Neural cell (in vitro differentiated cells): ENCODE measurements around the gene MYO9A. TPM values are rescaled to one million over a fixed set of nuclear protein-coding genes. Genes with fewer than 3 reads are reported as not detected.

Source experiments
- H2AFZ ChIP-seq: fragments of 200-600, 300-800 bp; sonication (generic), shearing (Covaris generic); 2 replicates; pipeline ENCODE4 v1.6.0; 2014; ENCODE audit warnings: low read depth, mild to moderate bottlenecking, antibody characterized with exemption, low read length, moderate library complexity
- H3F3A ChIP-seq: fragments of 200-600 bp; shearing (Covaris generic); 2 replicates; pipeline ENCODE4 v1.6.1; 2016; ENCODE audit warnings: mild to moderate bottlenecking, moderate library complexity, mixed read lengths, antibody characterized with exemption, low read length; ENCODE audit not compliant: insufficient read depth, poor library complexity, severe bottlenecking
- H3K27ac ChIP-seq: fragments of 200-600, 300-800 bp; sonication (generic), shearing (Covaris generic); 2 replicates; pipeline ENCODE4 v1.5.1; 2014; ENCODE audit warnings: mild to moderate bottlenecking, low read length, moderate library complexity
- H3K27me3 ChIP-seq: fragments of 300-800, 200-600 bp; sonication (generic), shearing (Covaris generic); 2 replicates; pipeline ENCODE4 v1.6.0; 2014; ENCODE audit warnings: mild to moderate bottlenecking, low read depth, low read length, moderate library complexity; ENCODE audit not compliant: insufficient read depth
- H3K36me3 ChIP-seq: fragments of 300-800, 200-600 bp; sonication (generic), shearing (Covaris generic); 2 replicates; pipeline ENCODE4 v1.5.1; 2014; ENCODE audit warnings: mild to moderate bottlenecking, antibody characterized with exemption, low read length, moderate library complexity; ENCODE audit not compliant: insufficient read depth
- H3K4me2 ChIP-seq: fragments of 300-800, 200-600 bp; sonication (generic), shearing (Covaris generic); 2 replicates; pipeline ENCODE4 v1.6.0; 2014; ENCODE audit warnings: mild to moderate bottlenecking, low read length
- H3K4me3 ChIP-seq: fragments of 300-800, 200-600 bp; sonication (generic), shearing (Covaris generic); 2 replicates; pipeline ENCODE4 v1.5.1; 2014; ENCODE audit warnings: mild to moderate bottlenecking, low read length, moderate library complexity
- H3K79me2 ChIP-seq: fragments of 200-600 bp; shearing (Covaris generic); replicated peaks from 2 replicates; pipeline ENCODE4 v1.6.0; 2014; ENCODE audit warnings: mild to moderate bottlenecking, low read length, moderate library complexity; ENCODE audit not compliant: insufficient read depth
- H3K9ac ChIP-seq: fragments of 300-800, 200-600 bp; sonication (generic), shearing (Covaris generic); 2 replicates; pipeline ENCODE4 v1.6.1; 2016; ENCODE audit warnings: mild to moderate bottlenecking, low read length, mixed read lengths
- H3K9me2 ChIP-seq: fragments of 200-600 bp; shearing (Covaris generic); 2 replicates; pipeline ENCODE4 v1.6.1; 2016; ENCODE audit warnings: mild to moderate bottlenecking, low read length, mixed read lengths; ENCODE audit not compliant: insufficient read depth
- H3K9me3 ChIP-seq: fragments of 200-600, 300-800 bp; sonication (generic), shearing (Covaris generic); 2 replicates; pipeline ENCODE4 v1.6.1; 2016; ENCODE audit warnings: mild to moderate bottlenecking, mixed run types, low read length, moderate library complexity, mixed read lengths
- H4K20me1 ChIP-seq: fragments of 200-600 bp; shearing (Covaris generic); 2 replicates; pipeline ENCODE4 v1.6.1; 2016; ENCODE audit warnings: mild to moderate bottlenecking, mixed run types; ENCODE audit not compliant: insufficient read depth
- EP300 ChIP-seq: fragments of 450-650 bp; conservative IDR thresholded peaks from 2 replicates; pipeline ENCODE4 v1.6.1; 2014; ENCODE audit warnings: antibody characterized with exemption, mild to moderate bottlenecking, moderate library complexity; ENCODE audit not compliant: poor library complexity, severe bottlenecking
- EZH2 ChIP-seq: fragments of 200-600, 300-800 bp; shearing (Covaris generic), sonication (generic); IDR thresholded peaks from 2 replicates; pipeline ENCODE4 v1.6.1; 2014; ENCODE audit warnings: antibody characterized with exemption, low read length, borderline replicate concordance, mild to moderate bottlenecking; ENCODE audit not compliant: insufficient read depth, poor library complexity, severe bottlenecking
- MXI1 ChIP-seq: fragments of 450-650 bp; conservative IDR thresholded peaks from 2 replicates; pipeline ENCODE4 v1.6.1; 2014; ENCODE audit warnings: antibody characterized with exemption, mild to moderate bottlenecking; ENCODE audit not compliant: poor library complexity, severe bottlenecking
- POLR2AphosphoS5 ChIP-seq: IDR thresholded peaks from 2 replicates; pipeline ENCODE4 v1.6.1; 2012
- RAD21 ChIP-seq: fragments of 450-650 bp; conservative IDR thresholded peaks from 2 replicates; pipeline ENCODE4 v1.6.1; 2014; ENCODE audit warnings: antibody characterized with exemption, mild to moderate bottlenecking, moderate library complexity
- SMC3 ChIP-seq: fragments of 450-650 bp; conservative IDR thresholded peaks from 2 replicates; pipeline ENCODE4 v1.6.1; 2014; ENCODE audit warnings: antibody characterized with exemption, mild to moderate bottlenecking, moderate library complexity; ENCODE audit not compliant: poor library complexity
- TAF1 ChIP-seq: IDR thresholded peaks from 2 replicates; pipeline ENCODE4 v1.6.1; 2012; ENCODE audit warnings: low read depth
- polyA plus RNA-seq: library from polyadenylated mRNA; depleted of rRNA; stranded (reverse); fragments of >200 nt; gene quantifications from 2 replicates; pipeline ENCODE4 v1.2.3, GENCODE V29; 2014
- TF ChIP-seq, protein P1 (sequence below): fragments of 450-650 bp; IDR thresholded peaks from 2 replicates; pipeline ENCODE4 v1.5.1; 2014; ENCODE audit warnings: antibody characterized with exemption, mild to moderate bottlenecking, moderate library complexity; ENCODE audit not compliant: poor library complexity, severe bottlenecking
- TF ChIP-seq, protein P2 (sequence below): IDR thresholded peaks from 2 replicates; pipeline ENCODE4 v1.6.1; 2012; ENCODE audit warnings: borderline replicate concordance

The MYO9A gene
- polyA plus RNA-seq, 1 donor from 2014 or later, result 22.7 TPM

- Histone ChIP-seq H3K4me2 (no peak overlapping the region), H3K9me3 (no peaks in the 10 kb centered on the region), H2AFZ (no peak overlapping the region), H3K4me3 (no peak overlapping the region), H3K9me2 (no peaks in the 10 kb centered on the region), H3K79me2 (no peaks in the 10 kb centered on the region), H3K9ac (peak overlapping the region; percentile 3), H3K27me3 (no peaks in the 10 kb centered on the region), H3K36me3 (no peaks in the 10 kb centered on the region), H3F3A (no peaks in the 10 kb centered on the region), H4K20me1 (no peaks in the 10 kb centered on the region), H3K27ac (no peak overlapping the region)
- TF ChIP-seq SMC3 (peak; percentile 87), POLR2AphosphoS5 (no peak), RAD21 (peak; percentile 94)
- TF ChIP-seq, protein P1, sequence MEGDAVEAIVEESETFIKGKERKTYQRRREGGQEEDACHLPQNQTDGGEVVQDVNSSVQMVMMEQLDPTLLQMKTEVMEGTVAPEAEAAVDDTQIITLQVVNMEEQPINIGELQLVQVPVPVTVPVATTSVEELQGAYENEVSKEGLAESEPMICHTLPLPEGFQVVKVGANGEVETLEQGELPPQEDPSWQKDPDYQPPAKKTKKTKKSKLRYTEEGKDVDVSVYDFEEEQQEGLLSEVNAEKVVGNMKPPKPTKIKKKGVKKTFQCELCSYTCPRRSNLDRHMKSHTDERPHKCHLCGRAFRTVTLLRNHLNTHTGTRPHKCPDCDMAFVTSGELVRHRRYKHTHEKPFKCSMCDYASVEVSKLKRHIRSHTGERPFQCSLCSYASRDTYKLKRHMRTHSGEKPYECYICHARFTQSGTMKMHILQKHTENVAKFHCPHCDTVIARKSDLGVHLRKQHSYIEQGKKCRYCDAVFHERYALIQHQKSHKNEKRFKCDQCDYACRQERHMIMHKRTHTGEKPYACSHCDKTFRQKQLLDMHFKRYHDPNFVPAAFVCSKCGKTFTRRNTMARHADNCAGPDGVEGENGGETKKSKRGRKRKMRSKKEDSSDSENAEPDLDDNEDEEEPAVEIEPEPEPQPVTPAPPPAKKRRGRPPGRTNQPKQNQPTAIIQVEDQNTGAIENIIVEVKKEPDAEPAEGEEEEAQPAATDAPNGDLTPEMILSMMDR, result peak; percentile 91
- TF ChIP-seq, protein P2, sequence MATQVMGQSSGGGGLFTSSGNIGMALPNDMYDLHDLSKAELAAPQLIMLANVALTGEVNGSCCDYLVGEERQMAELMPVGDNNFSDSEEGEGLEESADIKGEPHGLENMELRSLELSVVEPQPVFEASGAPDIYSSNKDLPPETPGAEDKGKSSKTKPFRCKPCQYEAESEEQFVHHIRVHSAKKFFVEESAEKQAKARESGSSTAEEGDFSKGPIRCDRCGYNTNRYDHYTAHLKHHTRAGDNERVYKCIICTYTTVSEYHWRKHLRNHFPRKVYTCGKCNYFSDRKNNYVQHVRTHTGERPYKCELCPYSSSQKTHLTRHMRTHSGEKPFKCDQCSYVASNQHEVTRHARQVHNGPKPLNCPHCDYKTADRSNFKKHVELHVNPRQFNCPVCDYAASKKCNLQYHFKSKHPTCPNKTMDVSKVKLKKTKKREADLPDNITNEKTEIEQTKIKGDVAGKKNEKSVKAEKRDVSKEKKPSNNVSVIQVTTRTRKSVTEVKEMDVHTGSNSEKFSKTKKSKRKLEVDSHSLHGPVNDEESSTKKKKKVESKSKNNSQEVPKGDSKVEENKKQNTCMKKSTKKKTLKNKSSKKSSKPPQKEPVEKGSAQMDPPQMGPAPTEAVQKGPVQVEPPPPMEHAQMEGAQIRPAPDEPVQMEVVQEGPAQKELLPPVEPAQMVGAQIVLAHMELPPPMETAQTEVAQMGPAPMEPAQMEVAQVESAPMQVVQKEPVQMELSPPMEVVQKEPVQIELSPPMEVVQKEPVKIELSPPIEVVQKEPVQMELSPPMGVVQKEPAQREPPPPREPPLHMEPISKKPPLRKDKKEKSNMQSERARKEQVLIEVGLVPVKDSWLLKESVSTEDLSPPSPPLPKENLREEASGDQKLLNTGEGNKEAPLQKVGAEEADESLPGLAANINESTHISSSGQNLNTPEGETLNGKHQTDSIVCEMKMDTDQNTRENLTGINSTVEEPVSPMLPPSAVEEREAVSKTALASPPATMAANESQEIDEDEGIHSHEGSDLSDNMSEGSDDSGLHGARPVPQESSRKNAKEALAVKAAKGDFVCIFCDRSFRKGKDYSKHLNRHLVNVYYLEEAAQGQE, result no peak
Measured at GRCh38 chr15:72155635-72156616, 38.0 kb upstream of the MYO9A start.

- Histone ChIP-seq H3F3A (no peaks in the 10 kb centered on the region), H3K79me2 (no peaks in the 10 kb centered on the region), H3K9me3 (no peaks in the 10 kb centered on the region), H3K4me3 (no peak overlapping the region), H3K9me2 (no peaks in the 10 kb centered on the region), H3K27ac (no peak overlapping the region), H3K27me3 (no peaks in the 10 kb centered on the region), H3K36me3 (no peaks in the 10 kb centered on the region), H2AFZ (no peak overlapping the region), H3K9ac (peak overlapping the region; percentile 3), H4K20me1 (no peaks in the 10 kb centered on the region), H3K4me2 (no peak overlapping the region)
- no peak for TF ChIP-seq EP300
- TF ChIP-seq RAD21, result no peak
- TF ChIP-seq, protein P1, result no peak
- TF ChIP-seq, protein P2, result no peak
- TF ChIP-seq TAF1, result no peak
- no peak for TF ChIP-seq EZH2
- no peak for TF ChIP-seq POLR2AphosphoS5
- no peak for TF ChIP-seq MXI1
- TF ChIP-seq SMC3, result no peak
Measured at GRCh38 chr15:72155003-72155621, 37.2 kb upstream of the MYO9A start.
